ENCODE results near the gene ATOH8. TPM values are rescaled to one million over a fixed set of nuclear protein-coding genes. Genes with fewer than 3 reads are reported as not detected.

The ATOH8 gene
- 100 to 1,000 TPM in 1 of 4 donors, 10 to 100 TPM in 3; 39.8 to 137 (median 61.9) TPM for total RNA-seq

GRCh38 chr2:85753525-85754312, at the start of gene ATOH8:
Gene ATOH8, plus strand, starts transcription at chr2:85753991. Its CDS starts 199 bp downstream, at chr2:85754190.
- TF ChIP-seq CTCF (IDR thresholded peaks at IDR 0.05; ENCODE audit: low read depth), result no peak

DNA sequence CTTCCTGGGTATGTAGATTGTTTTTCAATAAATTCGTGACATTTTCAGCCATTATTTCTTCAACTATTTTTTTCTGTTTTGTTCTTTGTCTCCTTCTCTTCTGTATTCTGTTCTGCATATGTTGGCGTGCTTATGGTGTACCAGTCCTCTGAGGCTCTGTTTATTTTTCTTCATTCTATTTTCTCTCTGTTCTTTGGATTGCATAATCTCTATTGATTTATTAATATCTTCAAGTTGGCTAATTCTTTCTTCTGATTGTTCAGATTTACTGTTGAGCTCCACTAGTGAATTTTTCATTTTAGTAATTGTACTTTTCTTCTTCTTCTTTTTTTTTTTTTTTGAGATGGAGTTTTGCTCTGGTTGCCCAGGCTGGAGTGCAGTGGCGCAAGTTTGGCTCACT, 49.8 kb upstream of the ATOH8 start:
- TF ChIP-seq CTCF (IDR thresholded peaks at IDR 0.05; ENCODE audit: low read depth), result no peak

DNA sequence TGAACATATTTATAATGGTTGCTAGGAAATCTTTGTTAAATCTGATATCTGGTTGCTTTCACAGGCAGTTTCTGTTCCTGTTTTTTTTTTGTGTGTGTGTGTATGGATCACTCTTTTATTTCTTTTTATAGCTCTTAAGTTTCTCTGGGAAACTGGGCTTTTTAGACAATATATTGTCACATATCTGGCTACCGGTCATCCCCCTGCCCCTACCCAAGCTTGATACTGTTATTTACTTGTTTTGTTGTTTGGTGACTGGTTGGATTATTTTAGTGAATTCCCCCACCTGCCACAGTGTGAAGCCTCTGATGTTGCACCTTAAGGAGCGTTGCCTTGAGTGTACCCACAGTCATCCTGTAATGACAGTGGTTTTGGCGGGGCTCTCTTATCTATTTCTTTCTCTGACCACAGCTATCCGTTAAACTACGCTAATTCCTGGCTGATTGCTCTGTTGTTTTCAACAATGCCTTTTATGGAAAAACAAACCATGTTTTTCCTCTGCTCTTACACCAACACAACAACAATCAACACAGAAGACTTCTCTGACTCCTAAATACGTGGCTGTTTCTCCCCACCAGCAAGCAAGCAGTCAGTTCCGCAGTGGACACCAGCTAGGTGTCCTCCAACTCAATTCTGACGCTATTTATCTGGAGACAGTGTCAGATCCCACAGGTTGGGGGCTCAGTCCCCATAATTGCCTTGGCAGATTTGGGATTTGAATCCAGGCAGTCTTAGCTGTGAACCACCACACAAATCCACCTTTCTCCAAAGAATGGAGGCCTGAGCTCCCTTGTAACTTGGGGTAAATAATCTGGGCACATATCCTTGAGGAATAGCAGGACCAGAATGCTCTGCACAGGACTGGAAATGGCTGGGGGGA, 48.8 kb upstream of the ATOH8 start:
- no peak for TF ChIP-seq CTCF (IDR thresholded peaks at IDR 0.05; ENCODE audit: low read depth)

- no peak for TF ChIP-seq CTCF (IDR thresholded peaks at IDR 0.05; ENCODE audit: low read depth)
These were observed 48.1 kb upstream of the ATOH8 start for GRCh38 chr2:85705680-85706039.

- no peak for TF ChIP-seq CTCF (IDR thresholded peaks at IDR 0.05; ENCODE audit: low read depth)
These were observed 47.7 kb upstream of the ATOH8 start for GRCh38 chr2:85706063-85706462.

- TF ChIP-seq CTCF (IDR thresholded peaks at IDR 0.05; ENCODE audit: low read depth), result no peak
These were observed 47.0 kb upstream of the ATOH8 start for GRCh38 chr2:85706599-85707296.

DNA sequence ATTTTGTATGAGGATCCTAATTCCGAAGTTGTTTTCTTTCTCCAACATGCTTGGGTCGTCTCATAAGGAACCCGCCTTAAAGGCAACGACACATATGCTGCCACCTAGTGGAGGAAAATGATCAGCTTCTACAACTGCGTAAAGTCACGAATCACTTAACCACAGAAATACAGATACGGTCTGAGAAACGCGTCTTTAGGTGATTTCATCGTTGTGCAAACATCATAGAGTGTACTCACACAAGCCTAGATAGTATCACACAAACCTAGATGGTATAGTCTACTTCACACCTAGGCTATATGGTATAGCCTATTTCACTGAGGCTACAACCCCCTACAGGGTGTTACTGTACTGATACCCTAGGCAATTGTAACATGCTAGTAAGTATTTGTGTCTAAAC, 46.5 kb upstream of the ATOH8 start:
- TF ChIP-seq CTCF (IDR thresholded peaks at IDR 0.05; ENCODE audit: low read depth), result no peak

Measured in subcutaneous adipose tissue (tissue), 4 donors.